ENCODE results near the gene DENND4A. TPM values are rescaled to one million over a fixed set of nuclear protein-coding genes. Genes with fewer than 3 reads are reported as not detected.

Gene DENND4A
- total and polyA plus RNA-seq, 9 of the 15 experiments (the other 6 are each of a cell fraction or from before 2014, with no cell fraction given): 6.8 to 32.3 (median 19.9) TPM

- TF ChIP-seq ZBTB5 (IDR thresholded peaks at IDR 0.05) (0 out of 2 replicates have a peak, but pooled peaks have one; percentile 53), GABPA (tag; conservative IDR thresholded peaks at IDR 0.05; ENCODE audit: low read depth) (peak; percentile 97), KLF6 (CRISPR knock-in tag; IDR thresholded peaks at IDR 0.05; ENCODE audit: borderline replicate concordance) (0 out of 2 replicates have a peak, but pooled peaks have one; percentile 4), MBD2 (IDR thresholded peaks at IDR 0.05; ENCODE audit: borderline replicate concordance, low read depth) (peak; percentile 83; the same call in 1 of the 2 replicates), TAF7 (tag; IDR thresholded peaks at IDR 0.05) (peak; percentile 80), ELF4 (CRISPR knock-in tag; IDR thresholded peaks at IDR 0.05) (peak; percentile 61; the same call in 1 of the 2 replicates), L3MBTL2 (IDR thresholded peaks at IDR 0.05) (peak; percentile 84), RNF2 (IDR thresholded peaks at IDR 0.05) (peak; percentile 86), HSF4 (CRISPR knock-in tag; IDR thresholded peaks at IDR 0.05; ENCODE audit: borderline replicate concordance) (0 out of 2 replicates have a peak, but pooled peaks have one; percentile 14), NFE2 (IDR thresholded peaks at IDR 0.05; ENCODE audit: low read depth) (no peak), RBFOX2 (IDR thresholded peaks at IDR 0.05; ENCODE audit: low read depth, low read length) (peak; percentile 95), TRIM24 (IDR thresholded peaks at IDR 0.05) (peak; percentile 5 to 99; a peak in 2 of 4 replicates), SMC3 (conservative IDR thresholded peaks at IDR 0.05; ENCODE audit: insufficient read depth, low read depth, low read length) (peak; percentile 60), NCOA1 (IDR thresholded peaks at IDR 0.05; ENCODE audit: low read depth) (peak; percentile 99), CAMTA2 (CRISPR knock-in tag; conservative IDR thresholded peaks at IDR 0.05) (peak; percentile 57; the same call in 1 of the 2 replicates), PHF20 (IDR thresholded peaks at IDR 0.05; ENCODE audit: partially characterized antibody) (peak; percentile 96), MCM2 (IDR thresholded peaks at IDR 0.05; ENCODE audit: low read depth) (no peak), ZNF766 (CRISPR knock-in tag; conservative IDR thresholded peaks at IDR 0.05) (0 out of 2 replicates have a peak, but pooled peaks have one; percentile 2), ESRRA (IDR thresholded peaks at IDR 0.05; ENCODE audit: borderline replicate concordance, low read depth) (peak; percentile 98), SUPT5H (IDR thresholded peaks at IDR 0.05) (peak; percentile 95), ETV1 (tag; conservative IDR thresholded peaks at IDR 0.05; ENCODE audit: low read depth) (peak; percentile 78), NCOA6 (IDR thresholded peaks at IDR 0.05) (no peak), SMAD1 (IDR thresholded peaks at IDR 0.05; ENCODE audit: low read depth, low read length, partially characterized antibody) (peak; percentile 75), HNRNPL (IDR thresholded peaks at IDR 0.05; ENCODE audit: low read depth, low read length) (peak; percentile 70; the same call in 1 of the 2 replicates), SMARCA4 (IDR thresholded peaks at IDR 0.05) (peak; percentile 76)
- TF ChIP-seq, protein P1, sequence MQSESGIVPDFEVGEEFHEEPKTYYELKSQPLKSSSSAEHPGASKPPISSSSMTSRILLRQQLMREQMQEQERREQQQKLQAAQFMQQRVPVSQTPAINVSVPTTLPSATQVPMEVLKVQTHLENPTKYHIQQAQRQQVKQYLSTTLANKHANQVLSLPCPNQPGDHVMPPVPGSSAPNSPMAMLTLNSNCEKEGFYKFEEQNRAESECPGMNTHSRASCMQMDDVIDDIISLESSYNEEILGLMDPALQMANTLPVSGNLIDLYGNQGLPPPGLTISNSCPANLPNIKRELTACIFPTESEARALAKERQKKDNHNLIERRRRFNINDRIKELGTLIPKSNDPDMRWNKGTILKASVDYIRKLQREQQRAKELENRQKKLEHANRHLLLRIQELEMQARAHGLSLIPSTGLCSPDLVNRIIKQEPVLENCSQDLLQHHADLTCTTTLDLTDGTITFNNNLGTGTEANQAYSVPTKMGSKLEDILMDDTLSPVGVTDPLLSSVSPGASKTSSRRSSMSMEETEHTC (IDR thresholded peaks at IDR 0.05): no peak
- TF ChIP-seq, protein P2, sequence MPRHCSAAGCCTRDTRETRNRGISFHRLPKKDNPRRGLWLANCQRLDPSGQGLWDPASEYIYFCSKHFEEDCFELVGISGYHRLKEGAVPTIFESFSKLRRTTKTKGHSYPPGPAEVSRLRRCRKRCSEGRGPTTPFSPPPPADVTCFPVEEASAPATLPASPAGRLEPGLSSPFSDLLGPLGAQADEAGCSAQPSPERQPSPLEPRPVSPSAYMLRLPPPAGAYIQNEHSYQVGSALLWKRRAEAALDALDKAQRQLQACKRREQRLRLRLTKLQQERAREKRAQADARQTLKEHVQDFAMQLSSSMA (CRISPR knock-in tag; IDR thresholded peaks at IDR 0.05): 0 out of 2 replicates have a peak, but pooled peaks have one; percentile 38
Measured at GRCh38 chr15:65610871-65611718, 181.0 kb downstream of the DENND4A start, which contains the start of gene INTS14 (continued).
